ENCODE results near the gene WDFY2.

GRCh38 chr13:51621602-51622001, 37.3 kb downstream of the WDFY2 start:
- no peak for TF ChIP-seq EZH2 (IDR thresholded peaks at IDR 0.05; ENCODE audit: insufficient read depth, poor library complexity, severe bottlenecking)
- TF ChIP-seq EZH2phosphoT487 (IDR thresholded peaks at IDR 0.05; ENCODE audit: insufficient read depth, low read depth): no peak

All from GM23248 (cell line).